OCI-M2 (cell line): ENCODE data around the gene KCNA10.

Experiments
- DNase-seq: peaks from one replicate; lab custom pipeline; 2025; ENCODE audit not compliant: unreplicated experiment; lab: John Stamatoyannopoulos, UW

The KCNA10 gene

GRCh38 chr1:110478886-110479285, 40.1 kb downstream of the KCNA10 start:
- DNase-seq, result no peak

GRCh38 chr1:110477967-110478640, 40.9 kb downstream of the KCNA10 start:
- no peak for DNase-seq

- DNase-seq, result no peak
These were observed 41.5 kb downstream of the KCNA10 start for GRCh38 chr1:110477445-110477957.

GRCh38 chr1:110477041-110477440, 41.9 kb downstream of the KCNA10 start:
- DNase-seq, result no peak

GRCh38 chr1:110476028-110476765, 42.8 kb downstream of the KCNA10 start:
- no peak for DNase-seq

- no peak for DNase-seq
These were observed 43.5 kb downstream of the KCNA10 start for GRCh38 chr1:110475362-110476027.

- DNase-seq, result no peak
These were observed 44.5 kb downstream of the KCNA10 start for GRCh38 chr1:110474444-110474843.

GRCh38 chr1:110472546-110472945, 46.4 kb downstream of the KCNA10 start:
- no peak for DNase-seq

GRCh38 chr1:110471131-110471530, 47.8 kb downstream of the KCNA10 start:
- DNase-seq, result no peak
